A549 treated with Hydrocortisone at 1 μM for 4 hours (cell line): ENCODE data around the gene VIM. TPM values are rescaled to one million over a fixed set of nuclear protein-coding genes. Genes with fewer than 3 reads are reported as not detected.

Source experiments
- total RNA-seq: library from RNA; stranded (reverse); fragments of 200-300 nt; extraction: Qiagen RNA extraction; gene quantifications from 5 replicates; pipeline ENCODE4 v1.2.3, GENCODE V29; 2022

The VIM gene
- total RNA-seq: 1,596 to 1,715 TPM (median 1,648 TPM) in 5 replicates

GRCh38 chr10:17228091-17229015 is at the start of gene VIM:
Gene VIM, plus strand, starts transcription at chr10:17228241. Its CDS starts 1,182 bp downstream, at chr10:17229423.

GRCh38 chr10:17200912-17201793 is 26.9 kb upstream of the VIM start, which contains the start of gene TRDMT1:
Gene TRDMT1, minus strand, starts transcription at chr10:17201672. Its CDS starts 38 bp downstream, at chr10:17201634.

Other genes starting within 250 kb of the VIM start
- gene CUBN, start 98.4 kb upstream of the VIM start, total RNA-seq: 0.06 to 0.10 TPM (median 0.08 TPM) in 5 replicates
- 2.6 to 3.8 TPM (median 3.7 TPM) in 5 replicates for gene TRDMT1, start 26.6 kb upstream of the VIM start, total RNA-seq
- gene ST8SIA6, start 226.4 kb downstream of the VIM start, total RNA-seq: 0.06 to 0.12 TPM (median 0.06 TPM) in 4 of 5 replicates, not detected in the other